ENCODE measurements around the gene AFAP1L1.
A peak's percentile ranks its signal among the peaks of the same experiment; 100 is the strongest.
"Not testable (repeated sequence)": the region's sequence is repeated elsewhere in the genome, so short reads cannot be mapped to it uniquely, and the experiment has no call there.

The AFAP1L1 gene

GRCh38 chr5:149262315-149262714, 9.3 kb upstream of the AFAP1L1 start:
- DNase-seq = no peak

- DNase-seq = peak; percentile 43
Observed at GRCh38 chr5:149264439-149265067, 7.1 kb upstream of the AFAP1L1 start.

GRCh38 chr5:149265068-149265465, 6.6 kb upstream of the AFAP1L1 start:
- no peak for DNase-seq

GRCh38 chr5:149265597-149265996, 6.1 kb upstream of the AFAP1L1 start:
- no peak for DNase-seq

GRCh38 chr5:149267241-149267973, 4.3 kb upstream of the AFAP1L1 start:
- DNase-seq = no peak

- DNase-seq = peak; percentile 55
Observed at GRCh38 chr5:149268928-149269557, 2.6 kb upstream of the AFAP1L1 start.

GRCh38 chr5:149271195-149271715, 404 bp upstream of the AFAP1L1 start:
- no peak for DNase-seq

GRCh38 chr5:149272781-149273180, 1.1 kb downstream of the AFAP1L1 start:
- DNase-seq = not testable (repeated sequence)

GRCh38 chr5:149273237-149273636, 1.6 kb downstream of the AFAP1L1 start:
- DNase-seq = no peak

GRCh38 chr5:149273950-149274349, 2.3 kb downstream of the AFAP1L1 start:
- DNase-seq = no peak

- no peak for DNase-seq
Observed at GRCh38 chr5:149274939-149275338, 3.3 kb downstream of the AFAP1L1 start.

- DNase-seq = no peak
Observed at GRCh38 chr5:149277801-149278200, 6.1 kb downstream of the AFAP1L1 start.

GRCh38 chr5:149278451-149279210, 7.0 kb downstream of the AFAP1L1 start:
- DNase-seq = no peak

- DNase-seq = no peak
Observed at GRCh38 chr5:149279661-149280060, 8.0 kb downstream of the AFAP1L1 start.

GRCh38 chr5:149280124-149280523, 8.5 kb downstream of the AFAP1L1 start:
- DNase-seq = no peak

- no peak for DNase-seq
Observed at GRCh38 chr5:149280802-149281201, 9.1 kb downstream of the AFAP1L1 start.

GRCh38 chr5:149282027-149282965, 10.6 kb downstream of the AFAP1L1 start:
- DNase-seq = no peak

GRCh38 chr5:149282966-149283332, 11.3 kb downstream of the AFAP1L1 start:
- DNase-seq = no peak

- no peak for DNase-seq
Observed at GRCh38 chr5:149283626-149284480, 12.2 kb downstream of the AFAP1L1 start.

GRCh38 chr5:149284501-149284900, 12.8 kb downstream of the AFAP1L1 start:
- no peak for DNase-seq

- DNase-seq = no peak
Observed at GRCh38 chr5:149285153-149285552, 13.5 kb downstream of the AFAP1L1 start.
